ENCODE measurements around the gene SMS. TPM values are rescaled to one million over a fixed set of nuclear protein-coding genes. Genes with fewer than 3 reads are reported as not detected.
A peak's percentile ranks its signal among the peaks of the same experiment; 100 is the strongest.

The SMS gene
- total RNA-seq, 1 experiment from 2014 or later, result 173 TPM

GRCh38 chrX:22043872-22044271, 103.4 kb downstream of the SMS start:
- peak overlapping the region; percentile 49 for H3K27ac Mint-ChIP-seq
- ChIA-PET POLR2A (no interaction called here), CTCF (no interaction called here)
- H3K4me3 Mint-ChIP-seq, result peak overlapping the region; percentile 22; the same call in 1 of the 2 replicates
- no peak for TF ChIP-seq USF1 (CRISPR knock-in tag; IDR thresholded peaks at IDR 0.05)
- TF ChIP-seq, protein P1, sequence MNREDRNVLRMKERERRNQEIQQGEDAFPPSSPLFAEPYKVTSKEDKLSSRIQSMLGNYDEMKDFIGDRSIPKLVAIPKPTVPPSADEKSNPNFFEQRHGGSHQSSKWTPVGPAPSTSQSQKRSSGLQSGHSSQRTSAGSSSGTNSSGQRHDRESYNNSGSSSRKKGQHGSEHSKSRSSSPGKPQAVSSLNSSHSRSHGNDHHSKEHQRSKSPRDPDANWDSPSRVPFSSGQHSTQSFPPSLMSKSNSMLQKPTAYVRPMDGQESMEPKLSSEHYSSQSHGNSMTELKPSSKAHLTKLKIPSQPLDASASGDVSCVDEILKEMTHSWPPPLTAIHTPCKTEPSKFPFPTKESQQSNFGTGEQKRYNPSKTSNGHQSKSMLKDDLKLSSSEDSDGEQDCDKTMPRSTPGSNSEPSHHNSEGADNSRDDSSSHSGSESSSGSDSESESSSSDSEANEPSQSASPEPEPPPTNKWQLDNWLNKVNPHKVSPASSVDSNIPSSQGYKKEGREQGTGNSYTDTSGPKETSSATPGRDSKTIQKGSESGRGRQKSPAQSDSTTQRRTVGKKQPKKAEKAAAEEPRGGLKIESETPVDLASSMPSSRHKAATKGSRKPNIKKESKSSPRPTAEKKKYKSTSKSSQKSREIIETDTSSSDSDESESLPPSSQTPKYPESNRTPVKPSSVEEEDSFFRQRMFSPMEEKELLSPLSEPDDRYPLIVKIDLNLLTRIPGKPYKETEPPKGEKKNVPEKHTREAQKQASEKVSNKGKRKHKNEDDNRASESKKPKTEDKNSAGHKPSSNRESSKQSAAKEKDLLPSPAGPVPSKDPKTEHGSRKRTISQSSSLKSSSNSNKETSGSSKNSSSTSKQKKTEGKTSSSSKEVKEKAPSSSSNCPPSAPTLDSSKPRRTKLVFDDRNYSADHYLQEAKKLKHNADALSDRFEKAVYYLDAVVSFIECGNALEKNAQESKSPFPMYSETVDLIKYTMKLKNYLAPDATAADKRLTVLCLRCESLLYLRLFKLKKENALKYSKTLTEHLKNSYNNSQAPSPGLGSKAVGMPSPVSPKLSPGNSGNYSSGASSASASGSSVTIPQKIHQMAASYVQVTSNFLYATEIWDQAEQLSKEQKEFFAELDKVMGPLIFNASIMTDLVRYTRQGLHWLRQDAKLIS (CRISPR knock-in tag; IDR thresholded peaks at IDR 0.05; ENCODE audit: borderline replicate concordance), result no peak
- no peaks in the 10 kb centered on the region for H3K36me3 Mint-ChIP-seq
- ATAC-seq (peak; percentile 43), DNase-seq (ENCODE audit: low spot score) (no peak)
- H3K9me3 Mint-ChIP-seq, result no peaks in the 10 kb centered on the region
- H3K27me3 Mint-ChIP-seq (ENCODE audit: low read depth), result no peaks in the 10 kb centered on the region
- peaks cover 18% of the 10 kb centered on the region for H3K4me1 Mint-ChIP-seq

Other genes starting within 250 kb of the SMS start
- not detected in 3 replicates for gene SMPX, start 182.6 kb upstream of the SMS start, total RNA-seq (2021)
- 8.4 to 9.8 TPM (median 9.1 TPM) in 3 replicates for gene MBTPS2, start 101.1 kb upstream of the SMS start, total RNA-seq (2021)
- 0.78 to 1.4 TPM (median 0.82 TPM) in 3 replicates for gene YY2, start 84.7 kb upstream of the SMS start, total RNA-seq (2021)
- 0.02 to 0.04 TPM (median 0.02 TPM) in 3 replicates for gene PHEX, start 91.6 kb downstream of the SMS start, total RNA-seq (2021)

Measured in WTC11 (cell line).